Adrenal gland (tissue), 12 donors: ENCODE results near the gene MID1. TPM values are rescaled to one million over a fixed set of nuclear protein-coding genes. Genes with fewer than 3 reads are reported as not detected.

Experiments
- DNase-seq, 7 donors: peaks; one replicate each; pipeline ENCODE4 v3.0.0-alpha.2; 2019 to 2020
- H3K27ac ChIP-seq, 5 donors: fragments of 200-600 bp; sonication (generic) in 4 of 5; 1 replicate in 3 of 5; 2 replicates in 2 of 5; pipeline versions ENCODE4 v1.5.1 to v1.8.0; 2016 to 2020; ENCODE audit warnings: mild to moderate bottlenecking in 1 of 5
- H3K27me3 ChIP-seq: fragments of 200-600 bp; 2 replicates; pipeline ENCODE4 v1.8.0; 2021
- H3K36me3 ChIP-seq, 2 donors: fragments of 200-600 bp; replicated peaks in 1 of 2; 1 replicate in 1 of 2; 2 replicates in 1 of 2; pipeline versions ENCODE4 v1.5.1 to v1.8.0; 2018 to 2022
- H3K4me1 ChIP-seq, 2 donors: fragments of 200-600 bp; replicated peaks in 1 of 2; 1 replicate in 1 of 2; 2 replicates in 1 of 2; pipeline versions ENCODE4 v1.5.1 to v1.8.0; 2018 to 2021
- H3K4me3 ChIP-seq, 4 donors: fragments of 200-600 bp; sonication (generic) in 3 of 4; one replicate each; pipeline ENCODE4 v1.5.1; 2016 to 2018
- H3K9me3 ChIP-seq, 3 donors: fragments of 200-600 bp; sonication (generic) in 1 of 3; replicated peaks in 1 of 3; 1 replicate in 2 of 3; 2 replicates in 1 of 3; pipeline versions ENCODE4 v1.5.1 to v1.8.0; 2016 to 2021
- POLR2A ChIP-seq, 2 donors: fragments of 450-650 bp; IDR thresholded peaks; one replicate each; pipeline ENCODE4 v1.6.1; 2017; ENCODE audit warnings: antibody characterized with exemption in 2 of 2, mild to moderate bottlenecking in 2 of 2, moderate library complexity in 1 of 2
- WGBS, 4 donors: extraction: QIAGEN DNeasy Blood & Tissue Kit in 2 of 4; methylation state at CpG; one replicate each; pipeline versions ENCODE4 v1.1.5 to v1.1.7; 2013 to 2017; 5-methylcytosine and 5-hydroxymethylcytosine counted together
- intact Hi-C, 2 donors: fragments of 100-400 bp; cut with DNase I; formaldehyde crosslinking; loops; one replicate each; pipeline versions ENCODE4 v1.14.1 to v1.15.0; 2022 to 2023
- polyA plus RNA-seq, 3 donors: library from polyadenylated mRNA; stranded (reverse); fragments of 200-250 nt in 2 of 3; fragments of 350-450 nt in 1 of 3; fragmentation: Illumina TruSeq in 1 of 3; extraction: RNeasy Lipid Tissue Mini Kit (QIAGEN cat#74804) in 1 of 3; gene quantifications; one replicate each; pipeline ENCODE4 v1.2.3, GENCODE V29; 2013 to 2014
- total RNA-seq, 9 donors: library from RNA; depleted of rRNA in 4 of 9; stranded (reverse); fragments of >200 nt in 4 of 9; fragments of 120-200 nt in 1 of 9; fragmentation: NEBNext Ultra II Directional in 1 of 9; extraction: Animal tissue kit (Norgen Biotek cat#: 25700) in 1 of 9; gene quantifications; one replicate each; pipeline versions ENCODE4 v1.1.0 to v1.2.4, GENCODE V29; 2013 to 2023
- TF ChIP-seq, protein P1 (sequence below), 6 experiments: fragments of 450-650 bp in 4 of 6; fragments of 200-600 bp in 2 of 6; sonication (generic) in 1 of 6; IDR thresholded peaks; 1 replicate in 5 of 6; 2 replicates in 1 of 6; pipeline versions ENCODE4 v1.5.1 to v1.8.0; 2016 to 2021; ENCODE audit warnings: antibody characterized with exemption in 6 of 6, mild to moderate bottlenecking in 2 of 6, moderate library complexity in 1 of 6
- donor health status: healthy with polysubstance abuse.
- donor health status: Bipolar disorder and iron deficiency.
- donor health status: DM: yes; HTN: yes; CAD: no.
- donor health status: DM: no; HTN: no; CAD: no.
- donor health status: DM: no; HTN: no; CAD: no.
- donor health status: DM: yes; HTN: yes; CAD: no.

The MID1 gene
- total and polyA plus RNA-seq, 12 donors, result 3.6 to 19.4 (median 7.7) TPM

DNA sequence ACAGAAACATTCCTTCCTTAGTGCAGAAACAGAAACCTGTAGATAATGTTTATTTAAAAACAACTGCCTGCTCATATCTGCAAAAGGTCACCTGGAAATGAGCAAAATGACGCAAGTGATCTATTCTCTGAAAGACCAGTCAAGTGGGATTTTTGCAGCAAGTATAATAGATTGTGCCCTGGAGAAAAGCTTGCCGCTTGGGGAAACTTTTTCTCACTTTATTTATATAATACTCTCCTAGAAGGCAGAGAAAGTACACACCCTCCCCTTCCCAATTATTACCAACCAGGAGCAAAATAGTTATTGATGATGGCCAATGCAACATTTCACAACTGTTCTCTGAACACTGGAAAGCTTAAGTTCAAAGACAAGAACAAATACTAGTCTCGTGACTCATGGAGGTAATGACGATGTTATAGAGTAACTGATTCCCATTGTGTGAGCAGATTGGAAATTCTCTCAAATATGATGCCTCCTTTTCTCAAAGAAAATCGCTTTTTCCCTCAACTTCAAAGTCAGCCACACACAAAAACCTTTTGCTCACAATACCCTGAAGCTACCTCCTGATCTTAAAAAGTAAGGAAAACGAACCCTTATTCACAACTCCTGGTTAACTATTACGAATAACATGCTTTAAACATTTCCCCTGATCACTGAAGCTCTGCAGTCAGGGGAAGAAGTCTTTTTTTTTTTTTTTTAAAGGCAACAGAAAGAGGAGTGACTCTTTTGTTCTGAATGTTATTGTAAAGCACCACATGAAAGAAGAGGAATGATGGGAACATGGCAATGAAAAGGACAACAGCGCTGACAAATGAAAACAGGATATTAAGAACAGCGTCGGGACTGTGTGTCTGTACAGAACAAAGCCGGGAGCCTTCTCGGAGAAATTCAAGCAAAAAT lies 41.0 kb downstream of the MID1 start:
- Histone ChIP-seq H3K27ac (peak overlapping the region in 2 of 5 donors; percentile 22 to 39), H3K4me3 (no peak overlapping the region), H3K36me3 (no peaks in the 10 kb centered on the region), H3K9me3 (no peaks in the 10 kb centered on the region), H3K27me3 (no peaks in the 10 kb centered on the region), H3K4me1 (no peaks in the 10 kb centered on the region)
- 33 to 48% (median 45%) methylated on average over 12 of the region's 12 CpGs for WGBS, 4 donors
- no peak for DNase-seq
- no peak for TF ChIP-seq POLR2A (IDR thresholded peaks at IDR 0.05)
- TF ChIP-seq, protein P1, sequence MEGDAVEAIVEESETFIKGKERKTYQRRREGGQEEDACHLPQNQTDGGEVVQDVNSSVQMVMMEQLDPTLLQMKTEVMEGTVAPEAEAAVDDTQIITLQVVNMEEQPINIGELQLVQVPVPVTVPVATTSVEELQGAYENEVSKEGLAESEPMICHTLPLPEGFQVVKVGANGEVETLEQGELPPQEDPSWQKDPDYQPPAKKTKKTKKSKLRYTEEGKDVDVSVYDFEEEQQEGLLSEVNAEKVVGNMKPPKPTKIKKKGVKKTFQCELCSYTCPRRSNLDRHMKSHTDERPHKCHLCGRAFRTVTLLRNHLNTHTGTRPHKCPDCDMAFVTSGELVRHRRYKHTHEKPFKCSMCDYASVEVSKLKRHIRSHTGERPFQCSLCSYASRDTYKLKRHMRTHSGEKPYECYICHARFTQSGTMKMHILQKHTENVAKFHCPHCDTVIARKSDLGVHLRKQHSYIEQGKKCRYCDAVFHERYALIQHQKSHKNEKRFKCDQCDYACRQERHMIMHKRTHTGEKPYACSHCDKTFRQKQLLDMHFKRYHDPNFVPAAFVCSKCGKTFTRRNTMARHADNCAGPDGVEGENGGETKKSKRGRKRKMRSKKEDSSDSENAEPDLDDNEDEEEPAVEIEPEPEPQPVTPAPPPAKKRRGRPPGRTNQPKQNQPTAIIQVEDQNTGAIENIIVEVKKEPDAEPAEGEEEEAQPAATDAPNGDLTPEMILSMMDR (IDR thresholded peaks at IDR 0.05), result no peak
- intact Hi-C loops, result no loop called here

DNA sequence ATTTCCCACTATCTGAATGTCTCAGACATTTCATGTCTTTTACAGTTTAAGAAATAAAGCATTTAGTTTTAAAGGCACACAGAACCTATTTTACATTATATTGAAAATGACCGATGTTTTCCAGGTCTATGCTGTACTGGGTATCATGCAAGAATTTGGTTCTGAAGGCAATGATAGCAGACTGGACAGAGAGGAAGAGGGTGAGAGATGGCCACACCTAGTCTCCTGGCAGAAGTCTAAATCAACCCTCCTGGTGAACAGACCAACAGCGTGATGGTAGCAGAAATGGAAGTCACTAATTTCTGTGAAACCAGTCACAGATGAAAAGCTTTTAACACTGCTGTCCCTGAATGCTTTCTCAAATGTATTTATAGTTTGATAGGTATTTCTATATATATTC lies 41.9 kb downstream of the MID1 start:
- H3K4me3 ChIP-seq, result no peak overlapping the region
- no peak for DNase-seq
- H3K27ac ChIP-seq, result peak overlapping the region in 1 of 5 donors; percentile 11
- no peaks in the 10 kb centered on the region for H3K9me3 ChIP-seq
- no peaks in the 10 kb centered on the region for H3K36me3 ChIP-seq
- no peaks in the 10 kb centered on the region for H3K27me3 ChIP-seq
- intact Hi-C loops, result no loop called here
- WGBS, 4 donors, result 75 to 94% (median 84%) methylated on average over 2 of the region's 2 CpGs
- TF ChIP-seq, protein P1 (IDR thresholded peaks at IDR 0.05), result no peak
- no peak for TF ChIP-seq POLR2A (IDR thresholded peaks at IDR 0.05)
- H3K4me1 ChIP-seq, result no peaks in the 10 kb centered on the region

- intact Hi-C loops, result no loop called here
- DNase-seq, result no peak
- H3K4me3 ChIP-seq, result no peak overlapping the region
- no peak for TF ChIP-seq POLR2A (IDR thresholded peaks at IDR 0.05)
- TF ChIP-seq, protein P1 (IDR thresholded peaks at IDR 0.05), result no peak
- 36 to 62% (median 44%) methylated on average over 2 of the region's 2 CpGs for WGBS, 4 donors
- no peaks in the 10 kb centered on the region for H3K36me3 ChIP-seq
- H3K27me3 ChIP-seq, result no peaks in the 10 kb centered on the region
- no peaks in the 10 kb centered on the region for H3K4me1 ChIP-seq
- peak overlapping the region in 1 of 5 donors; percentile 11 for H3K27ac ChIP-seq
- H3K9me3 ChIP-seq, result no peaks in the 10 kb centered on the region
Observed at GRCh38 chrX:10577853-10578252, 42.5 kb downstream of the MID1 start.

DNA sequence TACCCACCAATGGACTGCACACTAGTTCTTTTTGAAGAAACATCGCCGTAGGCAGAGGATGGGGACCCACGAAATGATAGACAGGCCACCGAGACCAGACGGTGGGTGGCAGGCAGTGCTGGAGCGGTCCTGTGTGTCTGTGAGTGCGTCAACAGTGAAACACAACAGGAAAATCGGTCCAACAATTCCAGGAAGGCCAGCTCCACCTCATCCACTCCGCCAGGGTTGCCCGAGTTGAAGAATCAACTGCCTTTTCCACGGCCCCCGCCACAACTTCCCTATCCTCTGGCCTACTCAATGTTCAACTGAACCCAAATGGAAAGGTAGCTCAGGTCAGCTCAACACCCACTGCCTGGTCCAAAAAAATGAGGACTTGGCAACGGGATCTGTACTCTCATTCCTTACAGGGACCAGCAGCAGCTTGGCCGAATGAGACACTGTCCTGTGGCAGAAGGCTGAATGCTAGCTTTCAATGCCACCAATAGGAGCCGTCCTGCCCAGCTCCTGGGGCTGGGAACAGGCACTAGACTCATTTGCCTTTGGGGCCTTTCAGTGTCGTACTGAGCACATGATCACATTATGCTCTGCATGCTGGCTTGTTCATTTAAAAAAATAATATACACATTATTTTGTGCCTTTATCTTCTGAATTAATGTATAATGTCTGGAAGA lies 43.5 kb downstream of the MID1 start:
- WGBS, 4 donors, result 73 to 88% (median 83%) methylated on average over 7 to 16 of the region's 16 CpGs
- Histone ChIP-seq H3K9me3 (no peaks in the 10 kb centered on the region), H3K27me3 (no peaks in the 10 kb centered on the region), H3K4me3 (no peak overlapping the region), H3K36me3 (no peaks in the 10 kb centered on the region), H3K27ac (peak overlapping the region in 1 of 5 donors; percentile 71), H3K4me1 (no peaks in the 10 kb centered on the region)
- intact Hi-C loops, result no loop called here
- TF ChIP-seq, protein P1 (IDR thresholded peaks at IDR 0.05), result no peak
- peak in 1 of 2 donors; percentile 16 for TF ChIP-seq POLR2A (IDR thresholded peaks at IDR 0.05)
- peak in 2 of 7 donors; percentile 18 to 53 for DNase-seq
